ENCODE data around the gene FLT4.

The FLT4 gene

GRCh38 chr5:180627386-180628120 is 21.8 kb downstream of the FLT4 start:
- no peak for FAIRE-seq

GRCh38 chr5:180626661-180627385 is 22.6 kb downstream of the FLT4 start:
- FAIRE-seq, result no peak

More at GRCh38 chr5:180627386-180628120, 21.8 kb downstream of the FLT4 start:
- no peak for DNase-seq (ENCODE audit: low spot score)

GRCh38 chr5:180625791-180626660 is 23.4 kb downstream of the FLT4 start:
- no peak for DNase-seq (ENCODE audit: low spot score)

More at GRCh38 chr5:180626661-180627385, 22.6 kb downstream of the FLT4 start:
- no peak for DNase-seq (ENCODE audit: low spot score)

GRCh38 chr5:180625125-180625790 is 24.1 kb downstream of the FLT4 start:
- FAIRE-seq (no peak), DNase-seq (ENCODE audit: low spot score) (no peak)

More at GRCh38 chr5:180625791-180626660, 23.4 kb downstream of the FLT4 start:
- no peak for FAIRE-seq

GRCh38 chr5:180624587-180624986 is 24.8 kb downstream of the FLT4 start:
- FAIRE-seq (no peak), DNase-seq (ENCODE audit: low spot score) (no peak)

- FAIRE-seq (no peak), DNase-seq (ENCODE audit: low spot score) (no peak)
Observed at GRCh38 chr5:180623844-180624243, 25.6 kb downstream of the FLT4 start.

GRCh38 chr5:180623411-180623834 is 26.0 kb downstream of the FLT4 start:
- FAIRE-seq, result no peak
- no peak for DNase-seq (ENCODE audit: low spot score)

- FAIRE-seq (no peak), DNase-seq (ENCODE audit: low spot score) (no peak)
Observed at GRCh38 chr5:180622910-180623309, 26.5 kb downstream of the FLT4 start.

GRCh38 chr5:180621311-180621710 is 28.1 kb downstream of the FLT4 start:
- DNase-seq (ENCODE audit: low spot score) (no peak), FAIRE-seq (no peak)

- no peak for DNase-seq (ENCODE audit: low spot score)
- FAIRE-seq, result no peak
Observed at GRCh38 chr5:180620014-180620413, 29.4 kb downstream of the FLT4 start.

- DNase-seq (ENCODE audit: low spot score) (no peak), FAIRE-seq (no peak)
Observed at GRCh38 chr5:180619563-180619915, 29.9 kb downstream of the FLT4 start.

GRCh38 chr5:180618829-180619562 is 30.4 kb downstream of the FLT4 start:
- FAIRE-seq (no peak), DNase-seq (ENCODE audit: low spot score) (no peak)

GRCh38 chr5:180618487-180618828 is 30.9 kb downstream of the FLT4 start:
- no peak for DNase-seq (ENCODE audit: low spot score)
- FAIRE-seq, result no peak

GRCh38 chr5:180613814-180614188 is 35.6 kb downstream of the FLT4 start:
- no peak for FAIRE-seq
- no peak for DNase-seq (ENCODE audit: low spot score)

- FAIRE-seq, result no peak
- no peak for DNase-seq (ENCODE audit: low spot score)
Observed at GRCh38 chr5:180613188-180613813, 36.1 kb downstream of the FLT4 start.

- DNase-seq (ENCODE audit: low spot score) (no peak), FAIRE-seq (no peak)
Observed at GRCh38 chr5:180612683-180613082, 36.7 kb downstream of the FLT4 start.

- no peak for FAIRE-seq
- no peak for DNase-seq (ENCODE audit: low spot score)
Observed at GRCh38 chr5:180611140-180611850, 38.1 kb downstream of the FLT4 start.

- FAIRE-seq, result no peak
- DNase-seq (ENCODE audit: low spot score), result no peak
Observed at GRCh38 chr5:180609817-180610550, 39.4 kb downstream of the FLT4 start.

GRCh38 chr5:180609386-180609785 is 40.0 kb downstream of the FLT4 start:
- no peak for FAIRE-seq
- no peak for DNase-seq (ENCODE audit: low spot score)

All from RCC 7860 (cell line).